Naive thymus-derived CD4-positive, alpha-beta T cell (primary cell): ENCODE measurements around the gene UBIAD1. TPM values are rescaled to one million over a fixed set of nuclear protein-coding genes. Genes with fewer than 3 reads are reported as not detected.

Experiments
- ATAC-seq: fragments of 150-1000 bp; cut with Tn5 transposase; 2 replicates; pipeline ENCODE4 v1.10.0; 2021; ENCODE audit warnings: mild to moderate bottlenecking, moderate library complexity
- CTCF ChIA-PET: fragments of 350-600 bp; sonication (Branson Sonifier 250); formaldehyde crosslinking; loops from one replicate; lab custom pipeline; 2021; ENCODE audit warnings: antibody characterized with exemption; lab: Charles Lee
- POLR2A ChIA-PET: fragments of 350-600 bp; sonication (Branson Sonifier 250); formaldehyde crosslinking; loops from one replicate; lab custom pipeline; 2021; ENCODE audit warnings: antibody characterized with exemption, inconsistent platforms; lab: Charles Lee
- DNase-seq, 9 donors: peaks; one replicate each; pipeline versions ENCODE4 v3.0.0 to v3.0.0-alpha.2; 2020 to 2022; ENCODE audit warnings: mixed read lengths in 1 of 9
- H3K27ac ChIP-seq: one replicate; pipeline ENCODE4 v1.7.0; 2013; ENCODE audit warnings: mild to moderate bottlenecking, low read depth, low read length, moderate library complexity
- H3K27me3 ChIP-seq, 2 donors: one replicate each; pipeline ENCODE4 v1.7.0; 2013; ENCODE audit warnings: low read length in 2 of 2, mild to moderate bottlenecking in 2 of 2, moderate library complexity in 2 of 2; ENCODE audit not compliant: control insufficient read depth in 2 of 2, insufficient read depth in 2 of 2
- H3K36me3 ChIP-seq, 3 experiments: 1 replicate in 2 of 3; 2 replicates in 1 of 3; pipeline ENCODE4 v1.7.0; 2013; ENCODE audit warnings: low read length in 3 of 3, mild to moderate bottlenecking in 3 of 3, moderate library complexity in 1 of 3; ENCODE audit not compliant: insufficient read depth in 3 of 3, control insufficient read depth in 2 of 3
- H3K4me1 ChIP-seq, 2 donors: one replicate each; pipeline ENCODE4 v1.7.0; 2013; ENCODE audit warnings: low read length in 2 of 2, mild to moderate bottlenecking in 2 of 2, moderate library complexity in 1 of 2; ENCODE audit not compliant: control insufficient read depth in 2 of 2, insufficient read depth in 2 of 2
- H3K4me3 ChIP-seq: 2 replicates; pipeline ENCODE4 v1.7.0; 2013; ENCODE audit warnings: mild to moderate bottlenecking, low read length
- H3K9me3 ChIP-seq, 3 experiments: 1 replicate in 2 of 3; 2 replicates in 1 of 3; pipeline ENCODE4 v1.7.0; 2013; ENCODE audit warnings: low read length in 3 of 3; ENCODE audit not compliant: control insufficient read depth in 2 of 3
- H3K27ac Mint-ChIP-seq, 9 donors: one replicate each; pipeline ENCODE4 v1.8.0; 2020 to 2022; ENCODE audit warnings: mixed read lengths in 9 of 9, mild to moderate bottlenecking in 8 of 9, moderate library complexity in 5 of 9, inconsistent platforms in 2 of 9
- H3K27me3 Mint-ChIP-seq, 5 donors: one replicate each; pipeline ENCODE4 v1.8.0; 2021 to 2022; ENCODE audit warnings: mixed read lengths in 5 of 5, mild to moderate bottlenecking in 1 of 5
- H3K36me3 Mint-ChIP-seq, 5 donors: one replicate each; pipeline ENCODE4 v1.8.0; 2020 to 2022; ENCODE audit warnings: mixed read lengths in 5 of 5, mild to moderate bottlenecking in 3 of 5, inconsistent platforms in 1 of 5
- H3K4me1 Mint-ChIP-seq, 7 donors: one replicate each; pipeline ENCODE4 v1.8.0; 2020 to 2022; ENCODE audit warnings: mixed read lengths in 7 of 7, mild to moderate bottlenecking in 3 of 7, inconsistent platforms in 1 of 7
- H3K4me3 Mint-ChIP-seq, 10 donors: one replicate each; pipeline ENCODE4 v1.8.0; 2020 to 2022; ENCODE audit warnings: mild to moderate bottlenecking in 10 of 10, mixed read lengths in 10 of 10, moderate library complexity in 6 of 10, inconsistent platforms in 2 of 10
- H3K9me3 Mint-ChIP-seq, 11 donors: one replicate each; pipeline ENCODE4 v1.8.0; 2020 to 2022; ENCODE audit warnings: mixed read lengths in 11 of 11, mild to moderate bottlenecking in 4 of 11, inconsistent platforms in 1 of 11, moderate library complexity in 1 of 11
- intact Hi-C, 2 donors: fragments of 100-400 bp; cut with micrococcal nuclease; formaldehyde crosslinking; loops; one replicate each; pipeline ENCODE4 v1.15.1; 2023
- polyA plus RNA-seq, 2 donors: library from polyadenylated mRNA; unstranded; fragments of 300-500 nt; fragmentation: Illumina TruSeq; gene quantifications; one replicate each; pipeline ENCODE4 v1.2.3, GENCODE V29; 2021
- total RNA-seq, 6 experiments: library from RNA in 5 of 6; stranded (reverse) in 5 of 6; gene quantifications; 1 replicate in 5 of 6; 2 replicates in 1 of 6; pipeline ENCODE4 v1.2.3 and lab custom pipeline; 2021 to 2026

The UBIAD1 gene
- total and polyA plus RNA-seq, 7 experiments from 2014 or later = 21.7 to 60.9 (median 38.3) TPM

GRCh38 chr1:11331945-11332546, 59.0 kb downstream of the UBIAD1 start:
- Mint-ChIP-seq H3K27ac (no peak overlapping the region), H3K27me3 (peaks cover 0 to 4% (median 0%) of the 10 kb centered on the region in 5 donors), H3K4me3 (no peak overlapping the region), H3K9me3 (no peaks in the 10 kb centered on the region), H3K36me3 (no peaks in the 10 kb centered on the region), H3K4me1 (peaks cover 0 to 6% (median 0%) of the 10 kb centered on the region in 7 donors)
- Histone ChIP-seq H3K4me3 (no peak overlapping the region), H3K4me1 (no peaks in the 10 kb centered on the region), H3K9me3 (no peaks in the 10 kb centered on the region), H3K27ac (no peak overlapping the region), H3K27me3 (no peaks in the 10 kb centered on the region), H3K36me3 (no peaks in the 10 kb centered on the region)
- intact Hi-C loops = loop anchor here in 1 of 2 donors (10.0 kb wide), 1 partner anchor 383 kb away; no protein-coding TSS in a partner anchor
- no peak for ATAC-seq
- ChIA-PET POLR2A (no interaction called here), CTCF (no interaction called here)
- no peak for DNase-seq

- H3K36me3 ChIP-seq = no peaks in the 10 kb centered on the region
- peaks cover 5 to 14% (median 10%) of the 10 kb centered on the region in 7 donors for H3K4me1 Mint-ChIP-seq
- no peaks in the 10 kb centered on the region for H3K36me3 Mint-ChIP-seq
- DNase-seq (no peak), ATAC-seq (no peak)
- H3K27me3 Mint-ChIP-seq = peaks cover 0 to 8% (median 2%) of the 10 kb centered on the region in 5 donors
- POLR2A ChIA-PET = no interaction called here
- CTCF ChIA-PET = interaction anchor here (0.7 kb wide), 1 partner anchor 11 kb away, joined by 4 read pairs; no protein-coding TSS in a partner anchor
- no peak overlapping the region for H3K27ac Mint-ChIP-seq
- H3K9me3 ChIP-seq = no peaks in the 10 kb centered on the region
- H3K27ac ChIP-seq = no peak overlapping the region
- intact Hi-C loops = loop anchor here in 1 of 2 donors (10.0 kb wide), 1 partner anchor 381 kb away; no protein-coding TSS in a partner anchor
- H3K27me3 ChIP-seq = no peaks in the 10 kb centered on the region
- peaks cover 0 to 5% of the 10 kb centered on the region in 2 donors for H3K4me1 ChIP-seq
- no peaks in the 10 kb centered on the region for H3K9me3 Mint-ChIP-seq
- H3K4me3 Mint-ChIP-seq = no peak overlapping the region
- H3K4me3 ChIP-seq = no peak overlapping the region
These were observed 60.6 kb downstream of the UBIAD1 start for GRCh38 chr1:11333631-11334030.

GRCh38 chr1:11334261-11334804, 61.3 kb downstream of the UBIAD1 start:
- H3K9me3 Mint-ChIP-seq = no peaks in the 10 kb centered on the region
- H3K36me3 Mint-ChIP-seq = no peaks in the 10 kb centered on the region
- Histone ChIP-seq H3K36me3 (no peaks in the 10 kb centered on the region), H3K27me3 (no peaks in the 10 kb centered on the region), H3K9me3 (no peaks in the 10 kb centered on the region), H3K4me1 (peaks cover 0 to 5% of the 10 kb centered on the region in 2 donors), H3K4me3 (no peak overlapping the region), H3K27ac (no peak overlapping the region)
- peak overlapping the region in 1 of 9 donors; percentile 49 for H3K27ac Mint-ChIP-seq
- intact Hi-C loops = loop anchor here in 1 of 2 donors (10.0 kb wide), 1 partner anchor 380 kb away; no protein-coding TSS in a partner anchor
- peaks cover 0 to 15% (median 10%) of the 10 kb centered on the region in 5 donors for H3K27me3 Mint-ChIP-seq
- ChIA-PET POLR2A (no interaction called here), CTCF (interaction anchor here (0.7 kb wide), 1 partner anchor 12 kb away, joined by 4 read pairs; no protein-coding TSS in a partner anchor)
- DNase-seq = no peak
- no peak for ATAC-seq
- H3K4me1 Mint-ChIP-seq = peaks cover 5 to 20% (median 15%) of the 10 kb centered on the region in 7 donors
- no peak overlapping the region for H3K4me3 Mint-ChIP-seq

- Histone ChIP-seq H3K4me1 (peaks cover 0 to 5% of the 10 kb centered on the region in 2 donors), H3K27me3 (no peaks in the 10 kb centered on the region), H3K27ac (no peak overlapping the region), H3K9me3 (no peaks in the 10 kb centered on the region), H3K36me3 (no peaks in the 10 kb centered on the region), H3K4me3 (no peak overlapping the region)
- DNase-seq = no peak
- Mint-ChIP-seq H3K36me3 (no peaks in the 10 kb centered on the region), H3K27ac (peak overlapping the region in 1 of 9 donors; percentile 58), H3K4me1 (peaks cover 5 to 23% (median 17%) of the 10 kb centered on the region in 7 donors), H3K9me3 (no peaks in the 10 kb centered on the region), H3K27me3 (peaks cover 0 to 20% (median 10%) of the 10 kb centered on the region in 5 donors), H3K4me3 (no peak overlapping the region)
- intact Hi-C loops = loop anchor here (5.0 to 10.0 kb wide), 2 partner anchors 298 to 380 kb away; no protein-coding TSS in a partner anchor
- POLR2A ChIA-PET = no interaction called here
- ATAC-seq = no peak
- CTCF ChIA-PET = interaction anchor here (0.6 kb wide), 1 partner anchor 8 kb away, joined by 3 read pairs; no protein-coding TSS in a partner anchor
These were observed 61.8 kb downstream of the UBIAD1 start for GRCh38 chr1:11334821-11335220.

- ChIA-PET POLR2A (no interaction called here), CTCF (interaction anchor here (0.9 to 1.2 kb wide), 2 partner anchors 14 to 308 kb away, joined by 4 read pairs; no protein-coding TSS in a partner anchor)
- no peaks in the 10 kb centered on the region for H3K9me3 Mint-ChIP-seq
- no peak overlapping the region for H3K27ac ChIP-seq
- peaks cover 0 to 27% (median 10%) of the 10 kb centered on the region in 5 donors for H3K27me3 Mint-ChIP-seq
- peaks cover 5 to 27% (median 18%) of the 10 kb centered on the region in 7 donors for H3K4me1 Mint-ChIP-seq
- H3K27ac Mint-ChIP-seq = peak overlapping the region in 1 of 9 donors; percentile 58
- no peaks in the 10 kb centered on the region for H3K36me3 ChIP-seq
- H3K4me1 ChIP-seq = peaks cover 0 to 5% of the 10 kb centered on the region in 2 donors
- DNase-seq (no peak), ATAC-seq (peak; percentile 79)
- H3K27me3 ChIP-seq = no peaks in the 10 kb centered on the region
- H3K36me3 Mint-ChIP-seq = no peaks in the 10 kb centered on the region
- H3K4me3 ChIP-seq = no peak overlapping the region
- intact Hi-C loops = loop anchor here (5.0 to 10.0 kb wide), 2 partner anchors 298 to 379 kb away; no protein-coding TSS in a partner anchor
- H3K4me3 Mint-ChIP-seq = no peak overlapping the region
- H3K9me3 ChIP-seq = no peaks in the 10 kb centered on the region
These were observed 62.5 kb downstream of the UBIAD1 start for GRCh38 chr1:11335417-11336056.

- POLR2A ChIA-PET = no interaction called here
- H3K4me3 Mint-ChIP-seq = peak overlapping the region in 3 of 10 donors; percentile 9 to 39 (median 36)
These were observed 64.6 kb downstream of the UBIAD1 start for GRCh38 chr1:11337580-11338073.

More at GRCh38 chr1:11337580-11338073, 64.6 kb downstream of the UBIAD1 start:
- intact Hi-C loops = loop anchor here (1.0 to 10.0 kb wide), 4 partner anchors 300 to 382 kb away; no protein-coding TSS in a partner anchor
- Histone ChIP-seq H3K9me3 (no peaks in the 10 kb centered on the region), H3K4me1 (peaks cover 0 to 5% of the 10 kb centered on the region in 2 donors), H3K27me3 (no peaks in the 10 kb centered on the region), H3K36me3 (no peaks in the 10 kb centered on the region), H3K27ac (no peak overlapping the region), H3K4me3 (no peak overlapping the region)
- H3K4me1 Mint-ChIP-seq = peaks cover 3 to 27% (median 20%) of the 10 kb centered on the region in 7 donors
- H3K27me3 Mint-ChIP-seq = peaks cover 0 to 38% (median 10%) of the 10 kb centered on the region in 5 donors
- peak; percentile 46 to 80 (median 68) for DNase-seq
- H3K9me3 Mint-ChIP-seq = no peaks in the 10 kb centered on the region
- ATAC-seq = peak; percentile 63
- CTCF ChIA-PET = no interaction called here
- H3K36me3 Mint-ChIP-seq = no peaks in the 10 kb centered on the region
- H3K27ac Mint-ChIP-seq = no peak overlapping the region
